Thymus (tissue), 2 donors: ENCODE data around the gene PLA2G4C. TPM values are rescaled to one million over a fixed set of nuclear protein-coding genes. Genes with fewer than 3 reads are reported as not detected.

ENCODE experiments used
- polyA plus RNA-seq: library from polyadenylated mRNA; stranded (reverse); fragments of 200-250 nt; gene quantifications from one replicate; pipeline ENCODE4 v1.2.3, GENCODE V29; 2013
- total RNA-seq: library from RNA; stranded (reverse); fragments of 120-200 nt; gene quantifications from one replicate; pipeline ENCODE4 v1.2.4, GENCODE V29; 2013
- donor health status: healthy.

Gene PLA2G4C
- total and polyA plus RNA-seq, 2 donors, result 8.1 to 15.0 TPM

Other genes with a start within 250 kb of the PLA2G4C start
- not detected for gene SULT2A1, start 224.5 kb downstream of the PLA2G4C start, total RNA-seq
- 0.02 TPM for gene SULT2A1, start 224.5 kb downstream of the PLA2G4C start, polyA plus RNA-seq
- not detected for gene BSPH1, start 118.6 kb downstream of the PLA2G4C start, total RNA-seq
- gene BSPH1, start 118.6 kb downstream of the PLA2G4C start, polyA plus RNA-seq, result not detected
- gene ELSPBP1, start 116.2 kb downstream of the PLA2G4C start, total RNA-seq, result 0.24 TPM
- 0.32 TPM for gene ELSPBP1, start 116.2 kb downstream of the PLA2G4C start, polyA plus RNA-seq
- not detected for gene CABP5, start 66.7 kb downstream of the PLA2G4C start, total RNA-seq
- 0.05 TPM for gene CABP5, start 66.7 kb downstream of the PLA2G4C start, polyA plus RNA-seq
- 58.9 TPM for gene LIG1, start 59.5 kb upstream of the PLA2G4C start, total RNA-seq
- 76.6 TPM for gene LIG1, start 59.5 kb upstream of the PLA2G4C start, polyA plus RNA-seq
- 0.61 TPM for gene ZSWIM9, start 59.9 kb upstream of the PLA2G4C start, total RNA-seq
- 2.7 TPM for gene ZSWIM9, start 59.9 kb upstream of the PLA2G4C start, polyA plus RNA-seq
- 56.0 TPM for gene CARD8, start 145.1 kb upstream of the PLA2G4C start, total RNA-seq
- 66.4 TPM for gene CARD8, start 145.1 kb upstream of the PLA2G4C start, polyA plus RNA-seq
- 1.6 TPM for gene ZNF114, start 159.3 kb upstream of the PLA2G4C start, total RNA-seq
- gene ZNF114, start 159.3 kb upstream of the PLA2G4C start, polyA plus RNA-seq, result 0.57 TPM
- 41.2 TPM for gene EMP3, start 214.7 kb upstream of the PLA2G4C start, total RNA-seq
- gene EMP3, start 214.7 kb upstream of the PLA2G4C start, polyA plus RNA-seq, result 94.3 TPM